OCI-LY7 (cell line): ENCODE results near the gene ZFAND2B.

Experiments used
- CTCF ChIP-seq: fragments of 200-600 bp; sonication (generic); conservative IDR thresholded peaks from 2 replicates; pipeline ENCODE4 v1.5.1; 2014; ENCODE audit warnings: mild to moderate bottlenecking, antibody characterized with exemption, low read length, moderate library complexity, mixed read lengths
- EZH2phosphoT487 ChIP-seq: fragments of 200-600 bp; sonication (generic); IDR thresholded peaks from 2 replicates; pipeline ENCODE4 v1.6.1; 2018; ENCODE audit warnings: low read depth, borderline replicate concordance, mild to moderate bottlenecking, mixed run types, antibody characterized with exemption, low read length, moderate library complexity, mixed read lengths

GRCh38 chr2:219174146-219174545, 32.4 kb upstream of the ZFAND2B start:
- TF ChIP-seq CTCF, result no peak
- TF ChIP-seq EZH2phosphoT487, result no peak
